ENCODE data around the gene RARS2.

The RARS2 gene

GRCh38 chr6:87465051-87465450 is 124.7 kb downstream of the RARS2 start:
- H3K4me1 ChIP-seq (ENCODE audit: insufficient read depth, low read length, poor library complexity, severe bottlenecking): no peaks in the 10 kb centered on the region
- H3K79me2 ChIP-seq (ENCODE audit: insufficient read depth, low read length): no peaks in the 10 kb centered on the region
- TF ChIP-seq EZH2phosphoT487 (IDR thresholded peaks at IDR 0.05; ENCODE audit: borderline replicate concordance) (no peak), CTCF (conservative IDR thresholded peaks at IDR 0.05; ENCODE audit: low read length) (no peak)
- no peak overlapping the region for H2AFZ ChIP-seq (ENCODE audit: low read length)
- no peaks in the 10 kb centered on the region for H4K20me1 ChIP-seq (ENCODE audit: insufficient read depth, low read length, poor library complexity, severe bottlenecking)
- peaks cover 20% of the 10 kb centered on the region for H3K27me3 ChIP-seq (ENCODE audit: insufficient read depth, low read length, poor library complexity, severe bottlenecking)
- H3K9ac ChIP-seq (ENCODE audit: low read depth, low read length, poor library complexity, severe bottlenecking): no peak overlapping the region
- no peaks in the 10 kb centered on the region for H3K36me3 ChIP-seq (ENCODE audit: insufficient read depth, low read length)
- H3K9me3 ChIP-seq (ENCODE audit: insufficient read depth, low read depth, low read length): no peaks in the 10 kb centered on the region
- no peaks in the 10 kb centered on the region for H3K9me2 ChIP-seq (replicated peaks; ENCODE audit: low read depth, low read length)
- no peak overlapping the region for H3K4me2 ChIP-seq (ENCODE audit: low read depth, low read length, poor library complexity, severe bottlenecking)
- H3F3A ChIP-seq (ENCODE audit: low read depth): no peaks in the 10 kb centered on the region
- H3K4me3 ChIP-seq (ENCODE audit: low read length, poor library complexity, severe bottlenecking): no peak overlapping the region
